Activated naive CD8-positive, alpha-beta T cell treated with anti-CD3 and anti-CD28 coated beads, Interleukin-2, amount 10 ng/mL, durations not matched to agents 7 days and 5 days (primary cell): ENCODE results near the gene SMAD7. TPM values are rescaled to one million over a fixed set of nuclear protein-coding genes. Genes with fewer than 3 reads are reported as not detected.
A peak's percentile ranks its signal among the peaks of the same experiment; 100 is the strongest.
"Not testable (repeated sequence)": the region's sequence is repeated elsewhere in the genome, so short reads cannot be mapped to it uniquely, and the experiment has no call there.

ENCODE experiments used
- ATAC-seq: fragments of 150-1000 bp; cut with Tn5 transposase; one replicate; pipeline ENCODE4 v1.10.0; 2021; ENCODE audit warnings: low read depth, moderate library complexity
- POLR2A ChIA-PET: fragments of 350-600 bp; sonication (Branson Sonifier 250); formaldehyde crosslinking; loops from one replicate; lab custom pipeline; 2021; ENCODE audit warnings: antibody characterized with exemption; lab: Charles Lee
- DNase-seq: peaks from one replicate; pipeline ENCODE4 v3.0.0; 2021
- H3K27ac Mint-ChIP-seq: one replicate; pipeline ENCODE4 v1.8.0; 2022; ENCODE audit warnings: mild to moderate bottlenecking, mixed read lengths
- H3K27me3 Mint-ChIP-seq: one replicate; pipeline ENCODE4 v1.8.0; 2022; ENCODE audit warnings: mild to moderate bottlenecking, moderate library complexity, mixed read lengths
- H3K36me3 Mint-ChIP-seq: one replicate; pipeline ENCODE4 v1.8.0; 2021; ENCODE audit warnings: mild to moderate bottlenecking, mixed read lengths
- H3K4me1 Mint-ChIP-seq: one replicate; pipeline ENCODE4 v1.8.0; 2021; ENCODE audit warnings: mixed read lengths
- H3K4me3 Mint-ChIP-seq: one replicate; pipeline ENCODE4 v1.8.0; 2022; ENCODE audit warnings: mild to moderate bottlenecking, moderate library complexity, mixed read lengths
- H3K9me3 Mint-ChIP-seq: one replicate; pipeline ENCODE4 v1.8.0; 2021; ENCODE audit warnings: mixed read lengths
- total RNA-seq, 2 experiments: library from RNA; stranded (reverse); gene quantifications; one replicate each; pipeline ENCODE4 v1.2.3, GENCODE V29; 2021

The SMAD7 gene
- total RNA-seq, 2 experiments from 2014 or later: 26.8 to 30.1 TPM

GRCh38 chr18:48879008-48879431 is 71.7 kb downstream of the SMAD7 start:
- no peak overlapping the region for H3K27ac Mint-ChIP-seq
- H3K36me3 Mint-ChIP-seq: no peaks in the 10 kb centered on the region
- ATAC-seq (no peak), DNase-seq (no peak)
- peaks cover 13% of the 10 kb centered on the region for H3K4me1 Mint-ChIP-seq
- POLR2A ChIA-PET: no interaction called here
- H3K27me3 Mint-ChIP-seq: peaks cover 11% of the 10 kb centered on the region
- no peaks in the 10 kb centered on the region for H3K9me3 Mint-ChIP-seq
- H3K4me3 Mint-ChIP-seq: no peak overlapping the region

GRCh38 chr18:48878471-48878870 is 72.3 kb downstream of the SMAD7 start:
- POLR2A ChIA-PET: no interaction called here
- no peak for DNase-seq
- Mint-ChIP-seq H3K9me3 (no peaks in the 10 kb centered on the region), H3K4me1 (peaks cover 13% of the 10 kb centered on the region), H3K36me3 (no peaks in the 10 kb centered on the region), H3K27me3 (peaks cover 11% of the 10 kb centered on the region), H3K27ac (peak overlapping the region; percentile 61), H3K4me3 (no peak overlapping the region)
- no peak for ATAC-seq

DNA sequence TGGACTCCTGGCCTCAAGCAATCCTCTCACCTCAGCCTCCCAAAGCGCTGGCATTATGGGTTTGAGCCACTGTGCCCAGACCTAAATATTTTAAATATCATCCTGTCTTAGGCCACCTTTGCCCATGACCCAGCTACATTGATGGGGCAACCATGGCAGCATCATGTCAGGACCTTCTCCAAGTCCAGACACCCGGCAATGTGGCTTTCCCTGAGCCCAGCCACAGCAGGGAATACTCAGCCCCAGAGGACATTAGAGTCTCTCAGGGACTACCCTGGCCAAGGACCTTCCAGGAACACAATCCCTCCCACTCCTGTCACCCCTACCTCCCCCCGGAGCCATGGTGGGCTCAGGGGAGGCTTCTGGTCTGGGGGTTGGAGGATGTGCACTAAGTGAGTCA is 72.8 kb downstream of the SMAD7 start:
- H3K4me3 Mint-ChIP-seq: no peak overlapping the region
- H3K36me3 Mint-ChIP-seq: no peaks in the 10 kb centered on the region
- no peaks in the 10 kb centered on the region for H3K9me3 Mint-ChIP-seq
- no peak for ATAC-seq
- no peak overlapping the region for H3K27ac Mint-ChIP-seq
- H3K27me3 Mint-ChIP-seq: peaks cover 11% of the 10 kb centered on the region
- POLR2A ChIA-PET: no interaction called here
- DNase-seq: no peak
- peaks cover 15% of the 10 kb centered on the region for H3K4me1 Mint-ChIP-seq

GRCh38 chr18:48876590-48876989 is 74.2 kb downstream of the SMAD7 start:
- Mint-ChIP-seq H3K9me3 (no peaks in the 10 kb centered on the region), H3K4me3 (no peak overlapping the region), H3K36me3 (no peaks in the 10 kb centered on the region), H3K27ac (no peak overlapping the region), H3K27me3 (peaks cover 11% of the 10 kb centered on the region), H3K4me1 (peaks cover 18% of the 10 kb centered on the region)
- POLR2A ChIA-PET: no interaction called here
- no peak for ATAC-seq
- DNase-seq: no peak

- H3K4me1 Mint-ChIP-seq: peaks cover 17% of the 10 kb centered on the region
- DNase-seq: no peak
- no peak overlapping the region for H3K4me3 Mint-ChIP-seq
- POLR2A ChIA-PET: no interaction called here
- peaks cover 11% of the 10 kb centered on the region for H3K27me3 Mint-ChIP-seq
- no peaks in the 10 kb centered on the region for H3K9me3 Mint-ChIP-seq
- no peak overlapping the region for H3K27ac Mint-ChIP-seq
- ATAC-seq: no peak
- no peaks in the 10 kb centered on the region for H3K36me3 Mint-ChIP-seq
These were observed 74.7 kb downstream of the SMAD7 start for GRCh38 chr18:48875942-48876511.

DNA sequence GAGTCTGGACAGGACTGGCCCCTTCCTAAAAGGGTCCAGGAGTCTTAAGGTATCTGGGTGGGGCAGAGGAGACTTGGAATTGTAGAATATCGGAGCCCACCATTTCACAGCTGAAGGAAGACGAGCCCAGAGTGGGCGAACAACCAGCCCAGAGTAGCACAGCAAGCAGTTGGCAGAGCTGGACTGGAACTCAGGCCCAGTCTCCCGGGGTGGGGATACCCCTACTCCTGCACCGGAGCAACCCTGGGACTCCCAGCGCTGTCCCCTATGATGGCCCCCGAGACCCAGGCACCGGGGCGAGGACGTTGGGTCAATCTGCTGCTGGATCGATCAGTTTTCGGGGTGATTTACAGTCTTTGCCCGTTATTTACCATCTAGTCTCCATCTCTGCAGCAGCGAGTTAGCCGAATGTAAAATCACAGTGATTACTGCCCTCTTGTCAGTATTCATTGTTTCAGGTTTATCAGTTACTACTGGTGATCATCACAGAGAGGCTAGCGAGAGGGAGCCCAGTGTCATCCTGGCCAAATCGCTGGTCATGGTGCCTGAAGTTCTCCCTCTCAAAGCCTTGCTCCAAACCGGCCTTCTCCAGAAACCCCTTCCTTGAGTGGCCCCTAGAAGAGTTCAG is 75.3 kb downstream of the SMAD7 start:
- Mint-ChIP-seq H3K36me3 (no peaks in the 10 kb centered on the region), H3K27ac (no peak overlapping the region), H3K9me3 (no peaks in the 10 kb centered on the region), H3K4me3 (no peak overlapping the region), H3K27me3 (peaks cover 11% of the 10 kb centered on the region), H3K4me1 (peaks cover 12% of the 10 kb centered on the region)
- DNase-seq (no peak), ATAC-seq (no peak)
- POLR2A ChIA-PET: no interaction called here

GRCh38 chr18:48874701-48875162 is 76.0 kb downstream of the SMAD7 start:
- Mint-ChIP-seq H3K4me3 (no peak overlapping the region), H3K4me1 (peaks cover 6% of the 10 kb centered on the region)
- POLR2A ChIA-PET: no interaction called here

DNA sequence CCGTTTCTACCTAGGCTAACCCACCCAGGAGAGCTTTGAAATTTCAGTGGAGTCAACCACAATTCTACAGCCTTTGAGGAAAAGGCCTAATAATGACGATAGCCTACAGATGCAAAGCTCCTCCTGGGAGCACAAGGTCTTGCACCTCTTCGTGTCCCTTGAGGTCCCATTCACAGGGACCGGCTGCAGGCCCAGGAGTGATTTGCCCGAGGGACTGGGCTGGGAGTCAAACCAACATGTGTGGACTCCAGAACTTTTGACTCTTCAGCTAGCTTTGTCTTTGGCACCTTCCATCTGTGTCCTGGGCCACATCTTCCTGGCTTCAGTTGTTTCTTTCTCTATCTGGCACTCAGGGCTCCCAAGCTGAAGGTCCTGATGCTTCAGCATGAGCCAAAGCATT is 76.5 kb downstream of the SMAD7 start:
- no peak for ATAC-seq
- no peaks in the 10 kb centered on the region for H3K36me3 Mint-ChIP-seq
- H3K4me1 Mint-ChIP-seq: peaks cover 6% of the 10 kb centered on the region
- DNase-seq: no peak
- peaks cover 11% of the 10 kb centered on the region for H3K27me3 Mint-ChIP-seq
- H3K9me3 Mint-ChIP-seq: no peaks in the 10 kb centered on the region
- POLR2A ChIA-PET: no interaction called here
- no peak overlapping the region for H3K4me3 Mint-ChIP-seq
- H3K27ac Mint-ChIP-seq: no peak overlapping the region

More at GRCh38 chr18:48874701-48875162, 76.0 kb downstream of the SMAD7 start:
- no peak for DNase-seq
- H3K36me3 Mint-ChIP-seq: no peaks in the 10 kb centered on the region
- ATAC-seq: no peak
- peaks cover 11% of the 10 kb centered on the region for H3K27me3 Mint-ChIP-seq
- H3K9me3 Mint-ChIP-seq: no peaks in the 10 kb centered on the region
- no peak overlapping the region for H3K27ac Mint-ChIP-seq

GRCh38 chr18:48872234-48873145 is 78.3 kb downstream of the SMAD7 start:
- Mint-ChIP-seq H3K4me1 (peaks cover 17% of the 10 kb centered on the region), H3K36me3 (no peaks in the 10 kb centered on the region), H3K27ac (no peak overlapping the region), H3K9me3 (no peaks in the 10 kb centered on the region), H3K4me3 (no peak overlapping the region), H3K27me3 (peaks cover 7% of the 10 kb centered on the region)
- POLR2A ChIA-PET: no interaction called here
- ATAC-seq: no peak
- DNase-seq: no peak

DNA sequence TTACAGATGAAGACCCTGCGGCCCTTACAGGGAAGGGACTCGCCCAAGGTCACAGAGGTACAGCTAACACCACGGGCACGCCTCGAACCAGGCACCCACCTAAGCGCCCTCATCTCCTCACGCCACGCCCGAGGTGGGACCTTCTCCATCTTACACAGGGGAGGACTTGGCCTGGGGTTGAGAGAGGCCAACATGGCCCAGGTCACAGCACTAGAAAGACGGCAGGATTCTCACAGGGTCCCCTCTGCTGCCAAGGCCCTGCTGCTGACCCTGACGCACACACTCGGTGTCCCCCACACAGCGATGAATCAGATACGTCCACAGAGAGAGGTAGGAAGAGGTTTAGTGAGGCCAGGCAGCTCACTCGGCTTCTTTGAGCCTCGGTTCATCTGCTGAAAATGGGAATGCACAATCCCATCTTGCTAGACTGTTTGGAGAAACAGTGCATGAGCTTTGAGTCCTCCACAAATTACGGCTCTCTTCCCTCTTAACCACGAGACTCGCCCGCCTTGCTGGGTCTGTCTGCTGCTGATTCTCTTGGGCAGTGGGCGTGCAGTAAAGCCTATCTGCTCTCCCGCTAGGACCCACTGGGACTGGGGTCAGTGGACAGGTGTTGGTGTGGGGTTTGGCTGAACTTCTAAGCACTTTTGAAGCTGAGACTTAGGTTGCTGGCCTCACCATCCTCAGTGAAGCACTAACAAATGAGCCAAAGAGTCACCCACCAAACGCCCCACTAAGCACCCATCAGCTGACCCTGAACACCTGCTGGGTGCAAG is 79.2 kb downstream of the SMAD7 start:
- DNase-seq (no peak), ATAC-seq (no peak)
- Mint-ChIP-seq H3K9me3 (no peaks in the 10 kb centered on the region), H3K4me3 (no peak overlapping the region), H3K4me1 (peaks cover 17% of the 10 kb centered on the region), H3K27ac (no peak overlapping the region), H3K27me3 (peaks cover 4% of the 10 kb centered on the region), H3K36me3 (no peaks in the 10 kb centered on the region)
- POLR2A ChIA-PET: no interaction called here

DNA sequence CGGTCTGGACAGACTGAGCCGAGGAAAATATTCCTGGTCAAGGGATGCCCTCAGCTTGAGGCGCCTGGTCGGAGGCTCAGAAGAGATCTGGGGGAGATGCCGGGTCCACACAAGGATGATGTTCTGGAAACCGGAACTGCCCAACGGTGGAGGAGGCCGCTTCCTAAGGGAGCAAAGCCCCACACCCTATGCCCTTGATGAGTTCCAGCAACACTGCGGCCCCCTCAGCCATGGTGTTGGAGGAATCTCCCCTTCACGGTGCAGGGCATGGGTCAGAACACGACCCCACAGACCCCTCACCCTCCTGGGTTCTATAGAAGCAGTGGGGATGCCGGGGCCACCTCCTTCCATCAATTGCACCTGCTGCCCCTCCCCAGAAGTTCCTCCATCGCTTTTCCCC is 79.8 kb downstream of the SMAD7 start:
- H3K36me3 Mint-ChIP-seq, POLR2A ChIA-PET, H3K9me3 Mint-ChIP-seq, ATAC-seq, H3K27me3 Mint-ChIP-seq, DNase-seq, H3K27ac Mint-ChIP-seq, H3K4me3 Mint-ChIP-seq: not testable (repeated sequence)
- H3K4me1 Mint-ChIP-seq: peaks cover 17% of the 10 kb centered on the region
